Measurements from ENCODE around the gene SYNDIG1.
"Not testable (repeated sequence)": the region's sequence is repeated elsewhere in the genome, so short reads cannot be mapped to it uniquely, and the experiment has no call there.

Gene SYNDIG1

GRCh38 chr20:24497851-24498250 lies 28.4 kb downstream of the SYNDIG1 start:
- H3K36me3 Mint-ChIP-seq (ENCODE audit: insufficient read depth), result no peaks in the 10 kb centered on the region
- H3K9me3 Mint-ChIP-seq, result no peaks in the 10 kb centered on the region
- H3K4me3 Mint-ChIP-seq, result no peak overlapping the region
- H3K4me1 Mint-ChIP-seq (ENCODE audit: low read depth in 2 of 2), result no peaks in the 10 kb centered on the region
- DNase-seq, result no peak
- ATAC-seq (replicated peaks), result no peak
- peaks cover 0 to 5% of the 10 kb centered on the region in 2 donors for H3K27me3 Mint-ChIP-seq
- H3K27ac Mint-ChIP-seq, result no peak overlapping the region

- Mint-ChIP-seq H3K27me3 (peaks cover 0 to 2% of the 10 kb centered on the region in 2 donors), H3K4me1 (ENCODE audit: low read depth in 2 of 2) (no peaks in the 10 kb centered on the region), H3K4me3 (no peak overlapping the region), H3K27ac (no peak overlapping the region), H3K36me3 (ENCODE audit: insufficient read depth) (no peaks in the 10 kb centered on the region), H3K9me3 (no peaks in the 10 kb centered on the region)
- no peak for DNase-seq
- no peak for ATAC-seq (replicated peaks)
Measured at GRCh38 chr20:24498641-24499040, 29.2 kb downstream of the SYNDIG1 start.

GRCh38 chr20:24499472-24499871 lies 30.0 kb downstream of the SYNDIG1 start:
- H3K4me3 Mint-ChIP-seq, result no peak overlapping the region
- ATAC-seq (replicated peaks) (no peak), DNase-seq (no peak)
- H3K9me3 Mint-ChIP-seq, result no peaks in the 10 kb centered on the region
- no peak overlapping the region for H3K27ac Mint-ChIP-seq
- no peaks in the 10 kb centered on the region for H3K36me3 Mint-ChIP-seq (ENCODE audit: insufficient read depth)
- peaks cover 3 to 6% of the 10 kb centered on the region in 2 donors for H3K27me3 Mint-ChIP-seq
- no peaks in the 10 kb centered on the region for H3K4me1 Mint-ChIP-seq (ENCODE audit: low read depth in 2 of 2)

GRCh38 chr20:24501764-24502556 lies 32.5 kb downstream of the SYNDIG1 start:
- H3K4me1 Mint-ChIP-seq (ENCODE audit: low read depth in 2 of 2), result no peaks in the 10 kb centered on the region
- no peak overlapping the region for H3K27ac Mint-ChIP-seq
- peaks cover 9 to 27% of the 10 kb centered on the region in 2 donors for H3K27me3 Mint-ChIP-seq
- no peak for DNase-seq
- no peak for ATAC-seq (replicated peaks)
- H3K36me3 Mint-ChIP-seq (ENCODE audit: insufficient read depth), result no peaks in the 10 kb centered on the region
- H3K9me3 Mint-ChIP-seq, result no peaks in the 10 kb centered on the region
- H3K4me3 Mint-ChIP-seq, result no peak overlapping the region

- Mint-ChIP-seq H3K9me3 (no peaks in the 10 kb centered on the region), H3K4me1 (ENCODE audit: low read depth in 2 of 2) (no peaks in the 10 kb centered on the region), H3K27me3 (peaks cover 9 to 34% of the 10 kb centered on the region in 2 donors), H3K27ac (no peak overlapping the region), H3K36me3 (ENCODE audit: insufficient read depth) (no peaks in the 10 kb centered on the region), H3K4me3 (no peak overlapping the region)
- DNase-seq, result no peak
- ATAC-seq (replicated peaks), result no peak
Measured at GRCh38 chr20:24502661-24503060, 33.2 kb downstream of the SYNDIG1 start.

DNA sequence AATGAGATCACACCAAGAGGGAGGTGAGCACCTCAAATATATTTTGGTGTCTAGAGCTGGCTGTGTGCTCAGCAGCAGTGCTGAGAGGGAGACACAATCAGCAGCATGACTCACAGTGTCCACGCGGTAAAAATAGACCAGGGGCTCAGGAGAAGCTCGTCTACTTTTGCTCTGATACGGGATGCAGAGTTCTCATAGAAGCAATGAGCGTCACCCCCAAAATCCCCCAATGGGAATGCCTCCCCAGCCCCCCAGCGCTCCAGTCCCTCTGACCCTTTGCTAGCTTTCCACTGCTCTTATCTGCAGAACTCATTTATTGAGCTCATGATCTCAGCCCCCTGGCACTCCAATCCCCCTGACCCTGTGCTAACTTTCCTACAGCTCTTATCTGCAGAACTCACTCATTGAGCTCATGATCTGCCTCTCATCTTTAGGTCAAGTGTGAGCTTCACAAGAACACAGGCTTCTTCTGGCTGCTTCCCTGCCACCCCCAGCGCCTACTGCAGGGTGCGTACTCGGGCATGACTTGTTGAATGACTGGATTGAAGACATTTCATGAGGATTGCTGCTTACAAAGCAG lies 34.0 kb downstream of the SYNDIG1 start:
- DNase-seq (no peak), ATAC-seq (replicated peaks) (no peak)
- Mint-ChIP-seq H3K27ac (no peak overlapping the region), H3K9me3 (no peaks in the 10 kb centered on the region), H3K36me3 (ENCODE audit: insufficient read depth) (no peaks in the 10 kb centered on the region), H3K27me3 (peaks cover 9 to 34% of the 10 kb centered on the region in 2 donors), H3K4me1 (ENCODE audit: low read depth in 2 of 2) (no peaks in the 10 kb centered on the region), H3K4me3 (no peak overlapping the region)

- Mint-ChIP-seq H3K4me3 (no peak overlapping the region), H3K9me3 (no peaks in the 10 kb centered on the region), H3K4me1 (ENCODE audit: low read depth in 2 of 2) (no peaks in the 10 kb centered on the region), H3K27me3 (peaks cover 9 to 35% of the 10 kb centered on the region in 2 donors), H3K27ac (no peak overlapping the region), H3K36me3 (ENCODE audit: insufficient read depth) (no peaks in the 10 kb centered on the region)
- DNase-seq, result no peak
- no peak for ATAC-seq (replicated peaks)
Measured at GRCh38 chr20:24504331-24505285, 35.2 kb downstream of the SYNDIG1 start.

GRCh38 chr20:24506146-24506545 lies 36.7 kb downstream of the SYNDIG1 start:
- H3K36me3 Mint-ChIP-seq (ENCODE audit: insufficient read depth), result no peaks in the 10 kb centered on the region
- H3K4me1 Mint-ChIP-seq (ENCODE audit: low read depth in 2 of 2), result no peaks in the 10 kb centered on the region
- H3K4me3 Mint-ChIP-seq, result no peak overlapping the region
- ATAC-seq (replicated peaks) (no peak), DNase-seq (no peak)
- H3K9me3 Mint-ChIP-seq, result no peaks in the 10 kb centered on the region
- no peak overlapping the region for H3K27ac Mint-ChIP-seq
- peaks cover 10 to 51% of the 10 kb centered on the region in 2 donors for H3K27me3 Mint-ChIP-seq

DNA sequence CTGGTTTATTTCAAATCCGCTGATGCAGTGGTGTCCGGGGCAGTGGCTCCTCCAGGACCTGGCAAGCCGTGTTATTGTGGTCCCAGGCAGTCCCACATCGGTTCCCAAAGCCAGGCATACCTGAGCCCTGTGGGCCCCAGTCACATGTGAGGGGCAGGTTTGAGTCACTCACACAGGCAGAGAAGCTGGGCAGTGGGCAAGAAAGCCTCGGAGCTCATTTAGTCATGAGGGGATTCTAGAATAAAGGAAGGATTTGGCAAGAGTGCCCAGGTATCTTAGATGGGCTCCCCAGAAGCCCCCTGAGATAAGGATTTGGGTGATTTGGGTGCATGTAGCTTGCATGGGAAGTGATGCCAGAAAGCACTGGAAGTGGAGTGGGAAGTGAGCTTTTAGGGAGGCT lies 37.3 kb downstream of the SYNDIG1 start:
- H3K9me3 Mint-ChIP-seq, result no peaks in the 10 kb centered on the region
- DNase-seq (no peak), ATAC-seq (replicated peaks) (no peak)
- peaks cover 15 to 56% of the 10 kb centered on the region in 2 donors for H3K27me3 Mint-ChIP-seq
- no peaks in the 10 kb centered on the region for H3K36me3 Mint-ChIP-seq (ENCODE audit: insufficient read depth)
- H3K4me1 Mint-ChIP-seq (ENCODE audit: low read depth in 2 of 2), result no peaks in the 10 kb centered on the region
- no peak overlapping the region for H3K27ac Mint-ChIP-seq
- H3K4me3 Mint-ChIP-seq, result no peak overlapping the region

GRCh38 chr20:24507182-24507853 lies 37.9 kb downstream of the SYNDIG1 start:
- no peak overlapping the region for H3K4me3 Mint-ChIP-seq
- H3K4me1 Mint-ChIP-seq (ENCODE audit: low read depth in 2 of 2), result no peaks in the 10 kb centered on the region
- H3K36me3 Mint-ChIP-seq (ENCODE audit: insufficient read depth), result no peaks in the 10 kb centered on the region
- H3K9me3 Mint-ChIP-seq, result no peaks in the 10 kb centered on the region
- H3K27me3 Mint-ChIP-seq, result peaks cover 17 to 62% of the 10 kb centered on the region in 2 donors
- ATAC-seq (replicated peaks), result no peak
- DNase-seq, result no peak
- H3K27ac Mint-ChIP-seq, result no peak overlapping the region

DNA sequence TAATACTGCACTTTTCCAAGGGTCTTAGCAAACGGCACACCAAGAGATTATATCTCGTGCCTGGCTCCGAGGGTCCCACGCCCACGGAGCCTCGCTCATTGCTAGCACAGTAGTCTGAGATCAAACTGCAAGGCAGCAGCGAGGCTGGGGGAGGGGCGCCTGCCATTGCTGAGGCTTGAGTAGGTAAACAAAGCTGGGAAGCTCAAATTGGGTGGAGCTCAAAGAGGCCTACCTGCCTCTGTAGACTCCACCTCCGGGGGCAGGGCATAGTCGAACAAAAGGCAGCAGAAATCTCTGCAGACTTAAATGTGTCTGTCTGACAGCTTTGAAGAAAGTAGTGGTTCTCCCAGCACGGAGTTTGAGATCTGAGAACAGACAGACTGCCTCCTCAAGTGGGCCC lies 43.0 kb downstream of the SYNDIG1 start:
- not testable (repeated sequence) for H3K4me1 Mint-ChIP-seq (ENCODE audit: low read depth in 2 of 2); DNase-seq; H3K9me3 Mint-ChIP-seq; H3K27ac Mint-ChIP-seq; ATAC-seq (replicated peaks); H3K4me3 Mint-ChIP-seq; H3K36me3 Mint-ChIP-seq (ENCODE audit: insufficient read depth)
- H3K27me3 Mint-ChIP-seq, result peaks cover 8 to 45% of the 10 kb centered on the region in 2 donors

- no peak for ATAC-seq (replicated peaks)
- Mint-ChIP-seq H3K36me3 (ENCODE audit: insufficient read depth) (no peaks in the 10 kb centered on the region), H3K27me3 (peaks cover 6 to 8% of the 10 kb centered on the region in 2 donors), H3K9me3 (no peaks in the 10 kb centered on the region), H3K4me3 (no peak overlapping the region), H3K4me1 (ENCODE audit: low read depth in 2 of 2) (no peaks in the 10 kb centered on the region), H3K27ac (no peak overlapping the region)
- DNase-seq, result no peak
Measured at GRCh38 chr20:24518515-24518914, 49.1 kb downstream of the SYNDIG1 start.

GRCh38 chr20:24519476-24519875 lies 50.0 kb downstream of the SYNDIG1 start:
- Mint-ChIP-seq H3K27ac (no peak overlapping the region), H3K27me3 (peaks cover 5 to 6% of the 10 kb centered on the region in 2 donors), H3K36me3 (ENCODE audit: insufficient read depth) (no peaks in the 10 kb centered on the region), H3K4me3 (no peak overlapping the region), H3K9me3 (no peaks in the 10 kb centered on the region), H3K4me1 (ENCODE audit: low read depth in 2 of 2) (no peaks in the 10 kb centered on the region)
- ATAC-seq (replicated peaks) (no peak), DNase-seq (no peak)

All from effector memory CD8-positive, alpha-beta T cell (primary cell).